ENCODE results near the gene TLCD1. TPM values are rescaled to one million over a fixed set of nuclear protein-coding genes. Genes with fewer than 3 reads are reported as not detected.

The TLCD1 gene
- polyA plus RNA-seq, 1 of the 3 experiments (the other 2 are of a cell fraction) = 18.3 TPM

DNA sequence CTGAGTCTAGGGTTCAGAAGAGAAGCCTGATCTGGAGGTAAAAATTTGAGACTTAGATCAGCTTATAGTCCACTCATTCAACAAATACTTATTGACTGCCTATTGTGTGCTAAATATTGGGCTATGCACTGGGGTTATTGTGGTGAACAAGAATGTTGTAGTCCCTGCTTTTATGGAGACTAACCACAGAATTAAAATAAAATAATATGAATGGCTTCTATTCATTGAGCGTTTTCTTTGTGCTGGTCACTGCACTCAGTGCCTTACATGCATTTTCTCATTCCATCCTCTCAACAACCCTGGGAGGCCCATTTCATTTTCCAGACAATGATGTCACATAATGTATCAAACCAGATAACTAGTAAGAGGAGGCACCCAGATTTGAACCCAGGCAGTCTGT lies 7.3 kb upstream of the TLCD1 start:
- Histone ChIP-seq H4K20me1 (ENCODE audit: insufficient read depth) (no peaks in the 10 kb centered on the region), H3K9me2 (no peaks in the 10 kb centered on the region), H3K4me1 (ENCODE audit: control insufficient read depth in 1 of 2, insufficient read depth in 2 of 2, low read depth in 1 of 2, low read length in 1 of 2) (no peaks in the 10 kb centered on the region), H3K27me3 (ENCODE audit: insufficient read depth) (no peaks in the 10 kb centered on the region), H3K9ac (no peak overlapping the region), H3K27ac (ENCODE audit: low read depth in 2 of 2, low read length in 1 of 2) (no peak overlapping the region), H3K4me2 (no peak overlapping the region), H3K9me3 (no peaks in the 10 kb centered on the region), H3K4me3 (ENCODE audit: low read depth in 2 of 2, low read length in 1 of 2) (no peak overlapping the region), H3K36me3 (replicated peaks in 1 of 2; ENCODE audit: control insufficient read depth in 1 of 2, insufficient read depth in 2 of 2, low read length in 1 of 2) (no peaks in the 10 kb centered on the region), H2AFZ (ENCODE audit: low read depth) (no peak overlapping the region), H3F3A (replicated peaks; ENCODE audit: insufficient read depth) (peaks cover 10% of the 10 kb centered on the region), H3K79me2 (ENCODE audit: insufficient read depth) (no peaks in the 10 kb centered on the region)
- WGBS (ENCODE audit: low lambda C conversion rate) = 100% methylated on average over 1 of the region's 1 CpG
- TF ChIP-seq TCF12 (IDR thresholded peaks at IDR 0.05) (no peak), YY1 (IDR thresholded peaks at IDR 0.05; ENCODE audit: low read depth) (no peak), JUND (IDR thresholded peaks at IDR 0.05) (no peak)
- TF ChIP-seq, protein P1, sequence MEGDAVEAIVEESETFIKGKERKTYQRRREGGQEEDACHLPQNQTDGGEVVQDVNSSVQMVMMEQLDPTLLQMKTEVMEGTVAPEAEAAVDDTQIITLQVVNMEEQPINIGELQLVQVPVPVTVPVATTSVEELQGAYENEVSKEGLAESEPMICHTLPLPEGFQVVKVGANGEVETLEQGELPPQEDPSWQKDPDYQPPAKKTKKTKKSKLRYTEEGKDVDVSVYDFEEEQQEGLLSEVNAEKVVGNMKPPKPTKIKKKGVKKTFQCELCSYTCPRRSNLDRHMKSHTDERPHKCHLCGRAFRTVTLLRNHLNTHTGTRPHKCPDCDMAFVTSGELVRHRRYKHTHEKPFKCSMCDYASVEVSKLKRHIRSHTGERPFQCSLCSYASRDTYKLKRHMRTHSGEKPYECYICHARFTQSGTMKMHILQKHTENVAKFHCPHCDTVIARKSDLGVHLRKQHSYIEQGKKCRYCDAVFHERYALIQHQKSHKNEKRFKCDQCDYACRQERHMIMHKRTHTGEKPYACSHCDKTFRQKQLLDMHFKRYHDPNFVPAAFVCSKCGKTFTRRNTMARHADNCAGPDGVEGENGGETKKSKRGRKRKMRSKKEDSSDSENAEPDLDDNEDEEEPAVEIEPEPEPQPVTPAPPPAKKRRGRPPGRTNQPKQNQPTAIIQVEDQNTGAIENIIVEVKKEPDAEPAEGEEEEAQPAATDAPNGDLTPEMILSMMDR (IDR thresholded peaks at IDR 0.05) = no peak
- POLR2A ChIA-PET = interaction anchor here (1.5 kb wide), 1 partner anchor 9 kb away, joined by 5 read pairs; no protein-coding TSS in a partner anchor
- no peak for DNase-seq
- CTCF ChIA-PET = no interaction called here

DNA sequence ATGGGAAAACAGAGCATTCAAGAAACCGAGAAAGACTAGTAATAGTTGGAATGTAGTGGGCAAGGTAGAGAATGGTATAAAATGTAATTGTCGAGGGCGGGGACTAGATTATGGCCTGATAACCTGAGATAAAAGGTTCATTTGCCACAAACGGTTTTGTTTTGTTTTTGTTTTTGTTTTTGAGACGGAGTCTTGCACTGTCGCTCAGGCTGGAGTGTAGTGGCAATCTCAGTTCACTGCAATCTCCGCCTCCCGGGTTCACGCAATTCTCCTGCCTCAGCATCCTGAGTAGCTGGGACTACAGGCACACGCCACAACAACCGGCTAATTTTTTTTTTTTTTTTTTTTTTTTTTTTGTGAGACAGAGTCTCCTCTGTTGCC lies 3.9 kb upstream of the TLCD1 start:
- no peaks in the 10 kb centered on the region for H3K36me3 ChIP-seq (replicated peaks in 1 of 2; ENCODE audit: control insufficient read depth in 1 of 2, insufficient read depth in 2 of 2, low read length in 1 of 2)
- POLR2A ChIA-PET = interaction anchor here (4.2 kb wide), 1 partner anchor 15 kb away, joined by 90 read pairs; the partner anchor contains the start of gene TRAF4
- peaks cover 30% of the 10 kb centered on the region for H3F3A ChIP-seq (replicated peaks; ENCODE audit: insufficient read depth)
- H3K27me3 ChIP-seq (ENCODE audit: insufficient read depth) = no peaks in the 10 kb centered on the region
- no peaks in the 10 kb centered on the region for H3K79me2 ChIP-seq (ENCODE audit: insufficient read depth)
- no peak overlapping the region for H3K9ac ChIP-seq
- H3K4me2 ChIP-seq = no peak overlapping the region
- CTCF ChIA-PET = interaction anchor here (0.9 to 11.1 kb wide), 4 partner anchors 19 to 172 kb away, joined by 3 to 612 read pairs (median 22); partner anchors contain the start of genes DHRS13 and TRAF4
- no peaks in the 10 kb centered on the region for H3K9me3 ChIP-seq
- H2AFZ ChIP-seq (ENCODE audit: low read depth) = no peak overlapping the region
- DNase-seq = no peak
- WGBS (ENCODE audit: low lambda C conversion rate) = 89% methylated on average over 11 of the region's 11 CpGs
- peak overlapping the region in 1 of 2 experiments; percentile 97; a peak in 1 of 4 replicates for H3K27ac ChIP-seq (ENCODE audit: low read depth in 2 of 2, low read length in 1 of 2)
- no peak overlapping the region for H3K4me3 ChIP-seq (ENCODE audit: low read depth in 2 of 2, low read length in 1 of 2)
- no peaks in the 10 kb centered on the region for H4K20me1 ChIP-seq (ENCODE audit: insufficient read depth)
- no peaks in the 10 kb centered on the region for H3K9me2 ChIP-seq
- H3K4me1 ChIP-seq (ENCODE audit: control insufficient read depth in 1 of 2, insufficient read depth in 2 of 2, low read depth in 1 of 2, low read length in 1 of 2) = peaks cover 8 to 20% of the 10 kb centered on the region in 2 experiments; a peak in 2 of 4 replicates
- TF ChIP-seq, protein P2, sequence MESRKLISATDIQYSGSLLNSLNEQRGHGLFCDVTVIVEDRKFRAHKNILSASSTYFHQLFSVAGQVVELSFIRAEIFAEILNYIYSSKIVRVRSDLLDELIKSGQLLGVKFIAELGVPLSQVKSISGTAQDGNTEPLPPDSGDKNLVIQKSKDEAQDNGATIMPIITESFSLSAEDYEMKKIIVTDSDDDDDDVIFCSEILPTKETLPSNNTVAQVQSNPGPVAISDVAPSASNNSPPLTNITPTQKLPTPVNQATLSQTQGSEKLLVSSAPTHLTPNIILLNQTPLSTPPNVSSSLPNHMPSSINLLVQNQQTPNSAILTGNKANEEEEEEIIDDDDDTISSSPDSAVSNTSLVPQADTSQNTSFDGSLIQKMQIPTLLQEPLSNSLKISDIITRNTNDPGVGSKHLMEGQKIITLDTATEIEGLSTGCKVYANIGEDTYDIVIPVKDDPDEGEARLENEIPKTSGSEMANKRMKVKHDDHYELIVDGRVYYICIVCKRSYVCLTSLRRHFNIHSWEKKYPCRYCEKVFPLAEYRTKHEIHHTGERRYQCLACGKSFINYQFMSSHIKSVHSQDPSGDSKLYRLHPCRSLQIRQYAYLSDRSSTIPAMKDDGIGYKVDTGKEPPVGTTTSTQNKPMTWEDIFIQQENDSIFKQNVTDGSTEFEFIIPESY (IDR thresholded peaks at IDR 0.05; ENCODE audit: borderline replicate concordance, low read depth) = no peak
- TF ChIP-seq ELF1 (IDR thresholded peaks at IDR 0.05) (no peak), SMC3 (IDR thresholded peaks at IDR 0.05; ENCODE audit: low read depth, low read length) (no peak), TEAD4 (IDR thresholded peaks at IDR 0.05; ENCODE audit: borderline replicate concordance, insufficient read depth) (no peak), CHD2 (IDR thresholded peaks at IDR 0.05; ENCODE audit: low read length, partially characterized antibody) (no peak), JUND (IDR thresholded peaks at IDR 0.05) (no peak), RCOR1 (IDR thresholded peaks at IDR 0.05; ENCODE audit: low read length) (no peak), RXRA (IDR thresholded peaks at IDR 0.05; ENCODE audit: borderline replicate concordance, low read depth) (no peak), MXI1 (IDR thresholded peaks at IDR 0.05; ENCODE audit: low read depth, low read length) (no peak), RFX5 (IDR thresholded peaks at IDR 0.05; ENCODE audit: low read length) (no peak), EZH2phosphoT487 (IDR thresholded peaks at IDR 0.05; ENCODE audit: borderline replicate concordance, low read depth) (no peak)
- TF ChIP-seq, protein P3, sequence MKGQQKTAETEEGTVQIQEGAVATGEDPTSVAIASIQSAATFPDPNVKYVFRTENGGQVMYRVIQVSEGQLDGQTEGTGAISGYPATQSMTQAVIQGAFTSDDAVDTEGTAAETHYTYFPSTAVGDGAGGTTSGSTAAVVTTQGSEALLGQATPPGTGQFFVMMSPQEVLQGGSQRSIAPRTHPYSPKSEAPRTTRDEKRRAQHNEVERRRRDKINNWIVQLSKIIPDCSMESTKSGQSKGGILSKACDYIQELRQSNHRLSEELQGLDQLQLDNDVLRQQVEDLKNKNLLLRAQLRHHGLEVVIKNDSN (IDR thresholded peaks at IDR 0.05; ENCODE audit: borderline replicate concordance, low read depth) = no peak
- TF ChIP-seq, protein P4, sequence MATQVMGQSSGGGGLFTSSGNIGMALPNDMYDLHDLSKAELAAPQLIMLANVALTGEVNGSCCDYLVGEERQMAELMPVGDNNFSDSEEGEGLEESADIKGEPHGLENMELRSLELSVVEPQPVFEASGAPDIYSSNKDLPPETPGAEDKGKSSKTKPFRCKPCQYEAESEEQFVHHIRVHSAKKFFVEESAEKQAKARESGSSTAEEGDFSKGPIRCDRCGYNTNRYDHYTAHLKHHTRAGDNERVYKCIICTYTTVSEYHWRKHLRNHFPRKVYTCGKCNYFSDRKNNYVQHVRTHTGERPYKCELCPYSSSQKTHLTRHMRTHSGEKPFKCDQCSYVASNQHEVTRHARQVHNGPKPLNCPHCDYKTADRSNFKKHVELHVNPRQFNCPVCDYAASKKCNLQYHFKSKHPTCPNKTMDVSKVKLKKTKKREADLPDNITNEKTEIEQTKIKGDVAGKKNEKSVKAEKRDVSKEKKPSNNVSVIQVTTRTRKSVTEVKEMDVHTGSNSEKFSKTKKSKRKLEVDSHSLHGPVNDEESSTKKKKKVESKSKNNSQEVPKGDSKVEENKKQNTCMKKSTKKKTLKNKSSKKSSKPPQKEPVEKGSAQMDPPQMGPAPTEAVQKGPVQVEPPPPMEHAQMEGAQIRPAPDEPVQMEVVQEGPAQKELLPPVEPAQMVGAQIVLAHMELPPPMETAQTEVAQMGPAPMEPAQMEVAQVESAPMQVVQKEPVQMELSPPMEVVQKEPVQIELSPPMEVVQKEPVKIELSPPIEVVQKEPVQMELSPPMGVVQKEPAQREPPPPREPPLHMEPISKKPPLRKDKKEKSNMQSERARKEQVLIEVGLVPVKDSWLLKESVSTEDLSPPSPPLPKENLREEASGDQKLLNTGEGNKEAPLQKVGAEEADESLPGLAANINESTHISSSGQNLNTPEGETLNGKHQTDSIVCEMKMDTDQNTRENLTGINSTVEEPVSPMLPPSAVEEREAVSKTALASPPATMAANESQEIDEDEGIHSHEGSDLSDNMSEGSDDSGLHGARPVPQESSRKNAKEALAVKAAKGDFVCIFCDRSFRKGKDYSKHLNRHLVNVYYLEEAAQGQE (IDR thresholded peaks at IDR 0.05; ENCODE audit: low read depth, low read length) = no peak
- TF ChIP-seq, protein P5, sequence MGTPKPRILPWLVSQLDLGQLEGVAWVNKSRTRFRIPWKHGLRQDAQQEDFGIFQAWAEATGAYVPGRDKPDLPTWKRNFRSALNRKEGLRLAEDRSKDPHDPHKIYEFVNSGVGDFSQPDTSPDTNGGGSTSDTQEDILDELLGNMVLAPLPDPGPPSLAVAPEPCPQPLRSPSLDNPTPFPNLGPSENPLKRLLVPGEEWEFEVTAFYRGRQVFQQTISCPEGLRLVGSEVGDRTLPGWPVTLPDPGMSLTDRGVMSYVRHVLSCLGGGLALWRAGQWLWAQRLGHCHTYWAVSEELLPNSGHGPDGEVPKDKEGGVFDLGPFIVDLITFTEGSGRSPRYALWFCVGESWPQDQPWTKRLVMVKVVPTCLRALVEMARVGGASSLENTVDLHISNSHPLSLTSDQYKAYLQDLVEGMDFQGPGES (IDR thresholded peaks at IDR 0.05; ENCODE audit: low read depth, low read length) = no peak

Measured in SK-N-SH (cell line).